Neural cell (in vitro differentiated cells): Measurements from ENCODE around the gene NRCAM. TPM values are rescaled to one million over a fixed set of nuclear protein-coding genes. Genes with fewer than 3 reads are reported as not detected.

Source experiments
- H2AFZ ChIP-seq: fragments of 200-600, 300-800 bp; sonication (generic), shearing (Covaris generic); 2 replicates; pipeline ENCODE4 v1.6.0; 2014; ENCODE audit warnings: low read depth, mild to moderate bottlenecking, antibody characterized with exemption, low read length, moderate library complexity
- H3F3A ChIP-seq: fragments of 200-600 bp; shearing (Covaris generic); 2 replicates; pipeline ENCODE4 v1.6.1; 2016; ENCODE audit warnings: mild to moderate bottlenecking, moderate library complexity, mixed read lengths, antibody characterized with exemption, low read length; ENCODE audit not compliant: insufficient read depth, poor library complexity, severe bottlenecking
- H3K27ac ChIP-seq: fragments of 200-600, 300-800 bp; sonication (generic), shearing (Covaris generic); 2 replicates; pipeline ENCODE4 v1.5.1; 2014; ENCODE audit warnings: mild to moderate bottlenecking, low read length, moderate library complexity
- H3K27me3 ChIP-seq: fragments of 300-800, 200-600 bp; sonication (generic), shearing (Covaris generic); 2 replicates; pipeline ENCODE4 v1.6.0; 2014; ENCODE audit warnings: mild to moderate bottlenecking, low read depth, low read length, moderate library complexity; ENCODE audit not compliant: insufficient read depth
- H3K36me3 ChIP-seq: fragments of 300-800, 200-600 bp; sonication (generic), shearing (Covaris generic); 2 replicates; pipeline ENCODE4 v1.5.1; 2014; ENCODE audit warnings: mild to moderate bottlenecking, antibody characterized with exemption, low read length, moderate library complexity; ENCODE audit not compliant: insufficient read depth
- H3K4me2 ChIP-seq: fragments of 300-800, 200-600 bp; sonication (generic), shearing (Covaris generic); 2 replicates; pipeline ENCODE4 v1.6.0; 2014; ENCODE audit warnings: mild to moderate bottlenecking, low read length
- H3K4me3 ChIP-seq: fragments of 300-800, 200-600 bp; sonication (generic), shearing (Covaris generic); 2 replicates; pipeline ENCODE4 v1.5.1; 2014; ENCODE audit warnings: mild to moderate bottlenecking, low read length, moderate library complexity
- H3K79me2 ChIP-seq: fragments of 200-600 bp; shearing (Covaris generic); replicated peaks from 2 replicates; pipeline ENCODE4 v1.6.0; 2014; ENCODE audit warnings: mild to moderate bottlenecking, low read length, moderate library complexity; ENCODE audit not compliant: insufficient read depth
- H3K9ac ChIP-seq: fragments of 300-800, 200-600 bp; sonication (generic), shearing (Covaris generic); 2 replicates; pipeline ENCODE4 v1.6.1; 2016; ENCODE audit warnings: mild to moderate bottlenecking, low read length, mixed read lengths
- H3K9me2 ChIP-seq: fragments of 200-600 bp; shearing (Covaris generic); 2 replicates; pipeline ENCODE4 v1.6.1; 2016; ENCODE audit warnings: mild to moderate bottlenecking, low read length, mixed read lengths; ENCODE audit not compliant: insufficient read depth
- H3K9me3 ChIP-seq: fragments of 200-600, 300-800 bp; sonication (generic), shearing (Covaris generic); 2 replicates; pipeline ENCODE4 v1.6.1; 2016; ENCODE audit warnings: mild to moderate bottlenecking, mixed run types, low read length, moderate library complexity, mixed read lengths
- H4K20me1 ChIP-seq: fragments of 200-600 bp; shearing (Covaris generic); 2 replicates; pipeline ENCODE4 v1.6.1; 2016; ENCODE audit warnings: mild to moderate bottlenecking, mixed run types; ENCODE audit not compliant: insufficient read depth
- CTCF ChIP-seq: fragments of 450-650 bp; IDR thresholded peaks from 2 replicates; pipeline ENCODE4 v1.5.1; 2014; ENCODE audit warnings: antibody characterized with exemption, mild to moderate bottlenecking, moderate library complexity; ENCODE audit not compliant: poor library complexity, severe bottlenecking
- EP300 ChIP-seq: fragments of 450-650 bp; conservative IDR thresholded peaks from 2 replicates; pipeline ENCODE4 v1.6.1; 2014; ENCODE audit warnings: antibody characterized with exemption, mild to moderate bottlenecking, moderate library complexity; ENCODE audit not compliant: poor library complexity, severe bottlenecking
- EZH2 ChIP-seq: fragments of 200-600, 300-800 bp; shearing (Covaris generic), sonication (generic); IDR thresholded peaks from 2 replicates; pipeline ENCODE4 v1.6.1; 2014; ENCODE audit warnings: antibody characterized with exemption, low read length, borderline replicate concordance, mild to moderate bottlenecking; ENCODE audit not compliant: insufficient read depth, poor library complexity, severe bottlenecking
- MXI1 ChIP-seq: fragments of 450-650 bp; conservative IDR thresholded peaks from 2 replicates; pipeline ENCODE4 v1.6.1; 2014; ENCODE audit warnings: antibody characterized with exemption, mild to moderate bottlenecking; ENCODE audit not compliant: poor library complexity, severe bottlenecking
- POLR2AphosphoS5 ChIP-seq: IDR thresholded peaks from 2 replicates; pipeline ENCODE4 v1.6.1; 2012
- RAD21 ChIP-seq: fragments of 450-650 bp; conservative IDR thresholded peaks from 2 replicates; pipeline ENCODE4 v1.6.1; 2014; ENCODE audit warnings: antibody characterized with exemption, mild to moderate bottlenecking, moderate library complexity
- SMC3 ChIP-seq: fragments of 450-650 bp; conservative IDR thresholded peaks from 2 replicates; pipeline ENCODE4 v1.6.1; 2014; ENCODE audit warnings: antibody characterized with exemption, mild to moderate bottlenecking, moderate library complexity; ENCODE audit not compliant: poor library complexity
- TAF1 ChIP-seq: IDR thresholded peaks from 2 replicates; pipeline ENCODE4 v1.6.1; 2012; ENCODE audit warnings: low read depth
- polyA plus RNA-seq: library from polyadenylated mRNA; depleted of rRNA; stranded (reverse); fragments of >200 nt; gene quantifications from 2 replicates; pipeline ENCODE4 v1.2.3, GENCODE V29; 2014
- TF ChIP-seq, protein P1 (sequence below): IDR thresholded peaks from 2 replicates; pipeline ENCODE4 v1.6.1; 2012; ENCODE audit warnings: borderline replicate concordance

The NRCAM gene
- polyA plus RNA-seq, 1 donor from 2014 or later: 90.9 TPM

DNA sequence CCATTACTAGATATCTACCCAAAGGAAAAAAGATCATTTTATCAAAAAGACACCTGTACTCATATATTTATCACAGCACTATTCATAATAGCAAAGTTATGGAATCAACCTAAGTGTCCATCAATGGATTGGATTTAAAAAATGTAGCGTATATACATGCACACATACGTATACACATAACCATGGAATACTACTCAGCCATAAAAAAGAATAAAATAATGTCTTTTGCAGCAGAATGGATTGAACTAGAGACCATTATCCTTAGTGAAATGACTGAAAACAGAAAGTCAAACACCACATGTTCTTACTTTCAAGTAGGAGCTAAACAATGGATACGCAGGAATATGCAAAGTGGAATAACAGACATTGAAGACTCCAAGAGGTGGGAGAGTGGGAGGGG, 168.4 kb downstream of the NRCAM start:
- Histone ChIP-seq H3K4me3 (no peak overlapping the region), H3K9me2 (no peaks in the 10 kb centered on the region), H3K27ac (no peak overlapping the region), H4K20me1 (no peaks in the 10 kb centered on the region), H3F3A (no peaks in the 10 kb centered on the region), H3K36me3 (no peaks in the 10 kb centered on the region), H3K79me2 (peaks cover 15% of the 10 kb centered on the region), H3K9ac (no peak overlapping the region), H3K4me2 (no peak overlapping the region), H3K27me3 (no peaks in the 10 kb centered on the region), H3K9me3 (no peaks in the 10 kb centered on the region), H2AFZ (no peak overlapping the region)
- no peak for TF ChIP-seq RAD21
- no peak for TF ChIP-seq POLR2AphosphoS5
- no peak for TF ChIP-seq SMC3
- TF ChIP-seq EZH2: no peak
- TF ChIP-seq MXI1: no peak
- TF ChIP-seq, protein P1, sequence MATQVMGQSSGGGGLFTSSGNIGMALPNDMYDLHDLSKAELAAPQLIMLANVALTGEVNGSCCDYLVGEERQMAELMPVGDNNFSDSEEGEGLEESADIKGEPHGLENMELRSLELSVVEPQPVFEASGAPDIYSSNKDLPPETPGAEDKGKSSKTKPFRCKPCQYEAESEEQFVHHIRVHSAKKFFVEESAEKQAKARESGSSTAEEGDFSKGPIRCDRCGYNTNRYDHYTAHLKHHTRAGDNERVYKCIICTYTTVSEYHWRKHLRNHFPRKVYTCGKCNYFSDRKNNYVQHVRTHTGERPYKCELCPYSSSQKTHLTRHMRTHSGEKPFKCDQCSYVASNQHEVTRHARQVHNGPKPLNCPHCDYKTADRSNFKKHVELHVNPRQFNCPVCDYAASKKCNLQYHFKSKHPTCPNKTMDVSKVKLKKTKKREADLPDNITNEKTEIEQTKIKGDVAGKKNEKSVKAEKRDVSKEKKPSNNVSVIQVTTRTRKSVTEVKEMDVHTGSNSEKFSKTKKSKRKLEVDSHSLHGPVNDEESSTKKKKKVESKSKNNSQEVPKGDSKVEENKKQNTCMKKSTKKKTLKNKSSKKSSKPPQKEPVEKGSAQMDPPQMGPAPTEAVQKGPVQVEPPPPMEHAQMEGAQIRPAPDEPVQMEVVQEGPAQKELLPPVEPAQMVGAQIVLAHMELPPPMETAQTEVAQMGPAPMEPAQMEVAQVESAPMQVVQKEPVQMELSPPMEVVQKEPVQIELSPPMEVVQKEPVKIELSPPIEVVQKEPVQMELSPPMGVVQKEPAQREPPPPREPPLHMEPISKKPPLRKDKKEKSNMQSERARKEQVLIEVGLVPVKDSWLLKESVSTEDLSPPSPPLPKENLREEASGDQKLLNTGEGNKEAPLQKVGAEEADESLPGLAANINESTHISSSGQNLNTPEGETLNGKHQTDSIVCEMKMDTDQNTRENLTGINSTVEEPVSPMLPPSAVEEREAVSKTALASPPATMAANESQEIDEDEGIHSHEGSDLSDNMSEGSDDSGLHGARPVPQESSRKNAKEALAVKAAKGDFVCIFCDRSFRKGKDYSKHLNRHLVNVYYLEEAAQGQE: no peak
- TF ChIP-seq TAF1: no peak
- no peak for TF ChIP-seq EP300
- no peak for TF ChIP-seq CTCF

DNA sequence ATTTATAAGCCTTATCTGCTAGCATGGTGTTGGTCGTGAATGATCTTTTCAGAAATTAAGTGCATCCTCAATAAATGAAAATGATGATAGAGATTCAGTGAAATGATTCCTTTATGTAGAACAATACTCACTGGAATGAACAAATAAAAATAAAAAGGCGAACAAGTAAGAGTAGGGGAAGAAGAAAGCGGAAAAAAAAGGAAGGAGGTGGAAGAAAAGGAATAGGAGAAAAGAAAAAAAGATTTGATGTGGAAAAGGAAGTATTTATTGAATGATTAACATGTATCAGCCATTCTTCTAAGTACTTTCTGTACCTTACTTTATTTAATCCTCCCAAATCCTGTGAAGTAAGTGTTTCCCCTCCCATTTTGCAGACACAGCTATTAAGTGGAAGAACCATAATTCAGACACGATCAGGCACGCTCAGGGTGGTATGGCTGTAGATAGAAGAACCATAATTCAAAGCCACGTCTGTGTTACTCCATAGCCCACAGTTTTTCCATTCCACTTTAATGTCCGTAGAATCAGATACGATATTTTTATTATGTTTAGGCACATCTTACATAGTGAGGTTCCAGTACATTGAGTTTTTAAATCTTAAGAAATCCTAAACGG, 169.8 kb downstream of the NRCAM start:
- Histone ChIP-seq H3K27ac (no peak overlapping the region), H3F3A (no peaks in the 10 kb centered on the region), H3K4me3 (no peak overlapping the region), H3K79me2 (peaks cover 15% of the 10 kb centered on the region), H4K20me1 (no peaks in the 10 kb centered on the region), H2AFZ (no peak overlapping the region), H3K9me2 (no peaks in the 10 kb centered on the region), H3K27me3 (no peaks in the 10 kb centered on the region), H3K36me3 (no peaks in the 10 kb centered on the region), H3K9ac (no peak overlapping the region), H3K9me3 (no peaks in the 10 kb centered on the region), H3K4me2 (no peak overlapping the region)
- no peak for TF ChIP-seq TAF1
- TF ChIP-seq RAD21: no peak
- TF ChIP-seq POLR2AphosphoS5: no peak
- no peak for TF ChIP-seq MXI1
- TF ChIP-seq, protein P1: no peak
- no peak for TF ChIP-seq CTCF
- TF ChIP-seq EP300: no peak
- no peak for TF ChIP-seq SMC3
- no peak for TF ChIP-seq EZH2
